Stimulated activated CD4-positive, alpha-beta T cell treated with anti-CD3 and anti-CD28 coated beads, Interleukin-12 subunit alpha, Interleukin-12 subunit beta, amount 100 ng/mL, for 24 hours (primary cell): ENCODE data around the gene SNHG17.
"Not testable (repeated sequence)": the region's sequence is repeated elsewhere in the genome, so short reads cannot be mapped to it uniquely, and the experiment has no call there.

ENCODE experiments used
- DNase-seq, 2 experiments: peaks; one replicate each; pipeline ENCODE4 v3.0.0-alpha.2; 2020; ENCODE audit warnings: low read depth in 2 of 2

SNHG17 gene

DNA sequence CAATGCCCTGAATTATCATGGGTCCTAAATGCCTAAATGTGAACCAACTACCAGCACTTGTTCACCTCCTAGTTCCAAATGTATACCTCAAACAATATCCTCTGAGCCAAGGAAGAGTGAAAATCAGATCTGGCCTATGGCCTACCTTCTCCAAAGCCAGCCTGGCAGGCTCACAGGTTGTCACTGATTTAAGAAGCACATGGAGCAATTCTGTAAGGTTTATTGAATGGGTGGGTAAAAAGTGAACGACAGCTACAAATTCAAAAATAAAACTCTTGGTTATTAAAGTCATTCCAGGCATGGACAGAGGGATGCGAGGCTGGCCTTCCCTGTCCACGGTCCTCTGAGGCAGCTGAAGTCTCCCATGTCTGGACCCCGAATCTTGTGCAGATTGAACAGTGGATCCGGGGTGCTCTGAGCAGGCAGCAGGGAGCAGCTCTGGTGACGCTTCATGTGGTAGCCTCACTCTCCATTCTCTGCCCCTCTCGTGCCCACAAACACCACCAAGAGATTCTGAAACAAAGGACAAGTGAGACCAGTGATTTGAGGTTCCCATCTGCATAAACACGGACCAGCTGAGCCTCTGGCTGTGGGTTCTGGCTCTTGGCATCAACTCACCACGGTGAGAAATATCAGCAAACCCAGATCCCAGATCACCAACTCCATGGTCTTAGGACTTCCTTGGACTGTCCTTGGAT lies 14.6 kb downstream of the SNHG17 start:
- DNase-seq, result no peak

GRCh38 chr20:38418509-38419204 lies 16.5 kb downstream of the SNHG17 start:
- no peak for DNase-seq

DNA sequence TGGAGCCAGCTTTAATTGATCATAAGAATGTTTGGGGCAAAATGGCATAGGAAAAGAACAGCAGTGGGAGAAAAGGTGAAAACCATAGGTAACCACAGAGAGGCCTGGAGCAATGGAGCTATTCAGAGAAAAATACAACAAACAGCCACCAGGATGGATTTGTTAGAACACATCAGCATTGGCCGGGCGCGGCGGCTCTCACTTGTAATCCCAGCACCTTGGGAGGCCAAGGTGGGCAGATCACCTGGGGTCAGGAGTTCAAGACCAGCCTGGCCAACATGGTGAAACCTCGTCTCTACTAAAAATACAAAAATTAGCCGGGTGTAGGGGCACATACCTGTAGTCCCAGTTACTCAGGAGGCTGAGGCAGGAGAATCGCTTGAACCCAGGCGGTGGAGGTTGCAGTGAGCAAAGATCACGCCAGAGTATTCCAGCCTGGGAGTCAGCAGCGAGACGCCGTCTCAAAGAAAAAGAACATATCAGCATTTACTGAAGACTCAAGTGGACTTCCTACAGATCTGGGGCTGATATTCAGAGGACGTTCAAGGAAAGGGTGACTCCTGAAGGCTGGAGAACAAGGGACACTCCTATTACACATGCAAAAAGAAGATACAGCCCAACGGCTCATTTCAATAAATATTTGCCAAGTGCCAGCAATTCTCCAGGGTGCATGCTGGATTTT lies 20.2 kb downstream of the SNHG17 start:
- no peak for DNase-seq

- DNase-seq, result no peak
Observed at GRCh38 chr20:38412877-38413577, 22.1 kb downstream of the SNHG17 start.

GRCh38 chr20:38407822-38408221 lies 27.3 kb downstream of the SNHG17 start:
- DNase-seq, result not testable (repeated sequence)

GRCh38 chr20:38407321-38407720 lies 27.8 kb downstream of the SNHG17 start:
- no peak for DNase-seq

- DNase-seq, result no peak
Observed at GRCh38 chr20:38406476-38406875, 28.7 kb downstream of the SNHG17 start.

GRCh38 chr20:38405132-38405531 lies 30.0 kb downstream of the SNHG17 start:
- no peak for DNase-seq

DNA sequence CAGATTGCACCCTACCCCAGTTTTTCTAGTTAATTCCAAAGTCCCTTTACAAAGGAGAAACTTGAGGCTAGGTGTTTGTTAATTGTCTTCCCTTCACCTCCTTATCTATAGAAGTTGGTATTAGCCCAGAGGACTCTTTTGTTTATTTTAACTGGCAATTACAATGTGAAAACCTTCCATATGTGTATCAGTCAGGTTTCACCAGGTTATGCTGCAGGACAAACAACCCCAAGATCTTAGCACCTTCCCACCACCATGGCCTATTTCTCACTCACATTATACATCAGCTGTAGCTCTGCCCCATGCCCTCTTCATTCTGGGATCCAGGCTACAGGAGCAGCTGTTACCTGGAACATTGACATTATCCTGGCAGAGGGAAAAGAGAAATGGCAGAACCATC lies 31.1 kb downstream of the SNHG17 start:
- DNase-seq, result no peak

- DNase-seq, result no peak
Observed at GRCh38 chr20:38402816-38403215, 32.3 kb downstream of the SNHG17 start.

DNA sequence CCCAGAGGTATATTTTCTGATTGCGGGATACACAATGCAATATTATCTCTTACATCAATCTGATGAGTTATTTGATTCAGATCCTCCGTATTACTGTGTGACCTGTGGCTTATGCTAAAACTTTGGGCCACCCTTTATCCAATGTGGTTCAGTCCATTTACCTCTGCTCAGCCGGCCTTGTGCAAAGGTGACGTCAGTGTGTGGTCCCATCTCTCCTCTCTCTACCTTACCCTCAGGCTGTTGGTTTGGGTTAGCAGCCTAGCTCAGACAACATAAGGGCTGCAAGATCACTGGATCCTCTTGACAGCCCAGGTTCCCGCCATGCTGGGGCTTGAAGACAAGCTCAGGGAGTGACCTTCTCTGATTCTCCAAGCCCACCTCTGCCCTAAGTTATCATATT lies 33.0 kb downstream of the SNHG17 start:
- no peak for DNase-seq

DNA sequence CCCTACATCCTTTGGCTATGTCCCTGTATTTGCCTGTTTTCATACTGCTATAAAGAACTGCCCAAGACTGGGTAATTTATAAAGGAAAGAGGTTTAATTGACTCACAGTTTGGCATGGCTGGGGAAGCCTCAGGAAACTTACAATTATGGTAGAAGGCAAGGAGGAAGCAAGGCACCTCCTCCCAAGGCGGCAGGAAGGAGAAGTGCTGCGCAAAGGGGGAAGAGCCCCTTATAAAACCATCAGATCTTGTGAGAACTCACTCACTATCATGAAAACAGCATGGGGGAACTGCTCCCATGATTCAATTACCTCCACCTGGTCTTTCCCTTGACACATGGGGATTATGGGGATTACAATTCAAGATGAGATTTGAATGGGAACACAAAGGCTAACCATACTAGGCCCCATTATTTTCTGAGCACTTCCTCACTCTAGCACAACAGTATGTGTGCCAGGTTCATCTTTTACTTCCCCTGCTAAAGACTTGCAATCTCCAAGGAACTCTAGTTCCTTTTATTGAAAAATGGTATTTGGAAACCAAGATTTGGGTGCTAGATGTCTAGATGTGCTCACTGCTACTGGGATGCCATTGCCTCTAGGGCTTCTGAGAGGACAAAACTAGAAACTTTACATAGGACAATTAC lies 39.3 kb downstream of the SNHG17 start:
- DNase-seq, result not testable (repeated sequence)

DNA sequence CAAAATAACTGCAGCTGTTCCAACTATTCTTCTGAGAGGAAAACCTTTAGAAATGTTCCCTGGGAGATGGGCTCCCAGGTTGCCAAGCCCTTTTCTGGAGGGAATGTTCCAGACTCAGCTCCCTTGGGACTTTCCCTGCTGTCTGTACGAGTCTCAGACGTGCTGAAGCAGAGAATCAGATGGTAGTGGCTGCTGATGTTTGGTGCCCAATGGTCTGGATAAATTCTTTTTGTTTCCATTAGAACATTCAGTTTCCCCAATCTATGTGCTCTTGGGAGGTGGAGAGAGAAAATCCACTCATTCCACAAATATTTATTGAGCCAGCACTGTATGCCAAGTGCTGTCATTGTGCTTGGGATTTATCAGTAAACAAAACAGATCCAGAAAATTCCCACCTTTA lies 40.0 kb downstream of the SNHG17 start:
- DNase-seq, result no peak

GRCh38 chr20:38393259-38393658 lies 41.9 kb downstream of the SNHG17 start:
- DNase-seq, result no peak

DNA sequence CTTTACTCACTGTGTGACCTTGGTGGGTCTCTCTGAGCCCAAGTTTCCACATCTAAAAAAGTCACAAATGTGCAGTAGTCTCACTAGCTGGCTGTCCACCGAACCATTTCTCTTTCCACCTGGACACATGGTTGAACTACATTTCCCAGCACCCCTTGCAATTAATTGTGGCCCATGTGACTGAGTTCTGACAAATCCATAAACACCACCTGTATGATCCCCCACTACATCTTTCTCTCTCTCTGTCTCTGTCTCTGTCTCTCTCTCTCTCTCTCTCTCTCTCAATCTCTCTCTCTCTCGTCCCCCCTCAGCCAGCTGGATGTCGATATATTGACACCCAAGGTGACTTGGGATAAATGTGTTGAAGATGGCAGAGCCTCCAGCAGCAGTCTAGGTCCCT lies 42.8 kb downstream of the SNHG17 start:
- no peak for DNase-seq

DNA sequence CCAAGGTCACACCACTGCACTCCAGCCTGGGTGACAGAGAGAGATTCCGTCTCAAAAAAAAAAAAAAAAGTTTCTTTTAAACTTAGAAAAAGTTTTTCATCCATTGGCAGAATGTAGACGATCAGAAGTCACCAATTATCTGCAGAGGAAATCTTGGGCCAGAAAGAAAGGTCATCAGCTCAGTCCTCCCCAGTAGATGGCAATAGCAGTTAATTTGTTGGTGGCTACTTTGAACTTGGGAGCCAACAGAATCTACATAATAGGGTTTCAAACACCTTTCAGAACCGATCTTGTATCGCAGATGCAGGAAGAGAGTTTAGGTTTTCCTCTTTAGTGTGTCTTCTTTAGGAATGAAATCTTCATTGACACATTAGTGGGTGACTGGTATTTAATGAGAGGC lies 47.2 kb downstream of the SNHG17 start:
- no peak for DNase-seq

- no peak for DNase-seq
Observed at GRCh38 chr20:38386851-38387250, 48.3 kb downstream of the SNHG17 start.

DNA sequence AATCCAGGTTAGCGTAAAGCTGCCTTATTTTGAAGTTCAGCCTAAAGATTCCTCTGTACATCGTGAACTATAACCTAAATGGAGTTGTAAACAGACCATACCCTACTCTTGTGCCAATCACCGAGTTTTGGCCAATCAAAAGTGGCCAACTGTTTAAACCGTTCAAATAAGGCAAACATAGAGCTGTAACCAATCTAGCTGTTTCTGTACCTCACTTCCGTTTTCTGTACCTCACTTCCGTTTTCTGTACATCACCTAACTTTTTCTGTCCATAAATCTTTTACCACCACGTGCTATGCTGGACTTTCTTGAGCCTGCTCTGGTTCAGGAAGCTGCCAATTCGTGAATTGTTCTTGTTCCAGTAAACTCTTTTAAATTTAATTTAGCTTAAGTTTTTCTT lies 49.1 kb downstream of the SNHG17 start:
- DNase-seq, result no peak

- no peak for DNase-seq
Observed at GRCh38 chr20:38383147-38383546, 52.0 kb downstream of the SNHG17 start.

DNA sequence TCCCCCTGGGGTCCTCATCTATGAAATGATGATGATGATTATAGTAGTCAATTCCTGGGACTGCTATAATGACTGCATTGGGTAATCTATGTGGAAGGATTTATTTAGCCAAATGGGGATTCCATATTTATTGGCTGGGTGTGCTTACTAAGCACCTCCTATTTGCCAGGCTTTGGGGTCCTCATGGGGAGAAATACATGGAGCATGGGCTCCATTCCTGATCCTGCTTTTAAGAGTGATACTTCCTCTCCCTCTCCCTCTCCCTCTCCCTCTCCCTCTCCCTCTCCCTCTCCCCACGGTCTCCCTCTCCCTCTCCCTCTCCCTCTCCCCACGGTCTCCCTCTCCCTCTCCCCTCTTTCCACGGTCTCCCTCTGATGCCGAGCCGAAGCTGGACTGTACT lies 57.3 kb downstream of the SNHG17 start:
- DNase-seq, result not testable (repeated sequence)

DNA sequence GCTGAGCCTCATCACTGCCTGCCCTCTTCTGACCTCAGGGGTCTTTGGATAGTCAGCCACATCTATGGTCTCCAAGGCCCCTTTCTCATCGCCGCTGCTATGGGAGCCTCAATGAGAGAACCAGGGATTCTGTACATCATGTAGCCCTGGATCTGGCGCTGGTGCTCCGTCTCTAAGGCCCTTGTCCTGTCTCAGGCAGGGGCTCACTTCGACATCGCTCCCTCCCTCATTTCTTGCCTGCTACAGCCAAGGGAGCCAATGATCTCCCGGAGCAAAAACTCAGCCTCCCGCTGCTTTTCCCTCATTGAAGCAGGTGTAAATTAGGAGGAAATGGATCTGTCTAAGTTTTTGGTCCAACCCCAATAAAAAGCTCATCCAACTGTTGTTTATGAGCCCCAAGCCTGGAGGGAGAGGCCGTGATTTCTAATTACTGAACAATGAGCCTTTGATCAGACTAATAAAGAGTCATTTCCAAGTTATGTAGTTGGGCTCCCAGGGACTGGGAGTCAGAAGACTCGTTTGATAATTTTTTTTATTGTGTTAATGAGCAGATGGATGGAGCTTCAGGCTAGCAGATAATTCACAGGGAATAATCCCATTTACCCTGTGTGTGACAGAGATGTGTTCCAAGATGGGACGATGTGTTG lies 58.0 kb downstream of the SNHG17 start:
- DNase-seq, result no peak
